G401 (cell line): Measurements from ENCODE around the gene LRRFIP1. TPM values are rescaled to one million over a fixed set of nuclear protein-coding genes. Genes with fewer than 3 reads are reported as not detected.

ENCODE experiments used
- DNase-seq: peaks from one replicate; pipeline ENCODE4 v3.0.0-alpha.2; 2015; ENCODE audit warnings: low spot score
- in situ Hi-C: cut with HindIII; loops from 2 replicates; pipeline ENCODE4 v1.10.0; 2016; ENCODE audit warnings: low sequenced_read_pairs, mixed read lengths
- total RNA-seq: library from RNA; depleted of rRNA; stranded (reverse); fragments of >200 nt; shearing (Covaris generic); gene quantifications from 2 replicates; pipeline ENCODE4 v1.2.3, GENCODE V29; 2014

LRRFIP1 gene
- total RNA-seq, 1 experiment from 2014 or later = 24.6 TPM

- in situ Hi-C loops = no loop called here
Measured at GRCh38 chr2:237615631-237616249, 11.6 kb upstream of the LRRFIP1 start.

DNA sequence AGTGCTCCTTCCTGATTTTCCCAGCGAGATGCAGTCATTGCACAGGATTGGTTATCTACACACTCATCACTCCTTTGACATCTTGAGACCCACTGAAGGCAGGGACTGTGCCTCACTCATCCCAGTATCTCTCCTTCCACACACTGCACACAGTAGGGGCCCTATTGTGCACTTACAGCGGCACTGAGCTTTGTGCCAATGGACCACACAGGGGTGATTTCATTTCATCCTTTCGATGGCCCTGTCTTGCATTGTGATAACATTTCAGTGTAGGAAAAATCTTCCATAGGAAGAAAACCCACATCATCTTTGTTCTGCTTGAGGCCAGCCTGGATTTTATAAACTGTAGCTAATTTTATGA, 11.0 kb upstream of the LRRFIP1 start:
- no peak for DNase-seq
- in situ Hi-C loops = no loop called here

More at GRCh38 chr2:237615631-237616249, 11.6 kb upstream of the LRRFIP1 start:
- no peak for DNase-seq

DNA sequence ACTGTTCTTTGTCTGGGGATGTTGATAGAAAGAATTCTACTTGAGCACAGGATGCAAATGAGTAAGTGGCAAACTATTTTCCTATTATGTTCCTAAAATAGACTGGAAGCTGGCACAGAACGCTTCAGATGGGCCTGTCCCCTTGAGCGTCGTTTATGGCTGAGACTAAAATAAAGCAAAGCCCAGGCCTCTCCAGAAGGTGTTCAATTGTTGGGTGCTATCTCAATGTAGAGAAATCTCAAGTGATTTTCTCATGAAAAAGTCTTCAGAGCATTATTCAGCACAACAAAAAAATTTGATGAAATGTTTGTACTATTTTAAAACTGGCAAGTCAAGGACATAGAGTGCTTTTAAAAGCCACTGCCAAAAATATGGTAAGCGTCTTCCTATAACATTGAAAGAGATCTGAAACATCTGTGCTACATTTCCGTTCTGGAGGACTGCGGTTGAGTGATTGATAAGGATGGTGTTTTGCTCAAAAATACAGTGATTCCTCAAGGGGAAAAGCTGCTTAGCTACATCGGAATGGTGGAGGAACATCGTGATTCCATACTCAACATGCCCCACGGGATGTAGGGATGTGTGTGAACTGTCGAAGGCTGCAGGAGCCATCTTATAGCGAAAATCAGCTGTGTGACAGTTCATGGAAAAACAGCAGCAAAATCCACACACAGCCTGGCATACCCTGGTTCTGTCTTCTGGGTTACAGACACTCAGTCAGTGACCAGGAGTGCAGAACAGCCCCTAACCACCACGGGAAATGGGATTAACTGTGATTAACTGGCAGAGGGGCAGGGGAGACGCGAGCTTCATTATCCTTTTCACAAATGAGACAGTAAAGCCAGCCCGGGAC, 10.4 kb upstream of the LRRFIP1 start:
- no peak for DNase-seq
- in situ Hi-C loops = no loop called here

- no peak for DNase-seq
- in situ Hi-C loops = no loop called here
Measured at GRCh38 chr2:237617587-237617982, 9.8 kb upstream of the LRRFIP1 start.

DNA sequence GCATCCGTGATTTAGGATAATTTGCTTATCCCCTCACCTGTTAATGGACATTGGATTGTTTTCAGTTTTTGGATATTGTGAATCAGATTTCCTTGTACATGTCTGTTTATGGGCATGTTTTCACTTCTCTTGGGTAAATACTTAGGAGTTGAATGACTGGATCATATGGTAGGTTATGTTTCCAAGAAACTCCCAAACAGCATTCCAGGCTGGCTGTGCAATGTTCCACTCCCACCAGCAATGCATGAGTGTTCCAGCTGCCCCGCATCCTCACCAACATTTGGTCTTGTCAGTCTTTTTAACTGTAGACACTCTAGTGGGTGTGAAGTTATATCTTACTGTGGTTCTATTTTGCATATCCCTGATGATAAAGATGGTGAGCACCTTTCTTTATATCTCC, 8.9 kb upstream of the LRRFIP1 start:
- in situ Hi-C loops = no loop called here

DNA sequence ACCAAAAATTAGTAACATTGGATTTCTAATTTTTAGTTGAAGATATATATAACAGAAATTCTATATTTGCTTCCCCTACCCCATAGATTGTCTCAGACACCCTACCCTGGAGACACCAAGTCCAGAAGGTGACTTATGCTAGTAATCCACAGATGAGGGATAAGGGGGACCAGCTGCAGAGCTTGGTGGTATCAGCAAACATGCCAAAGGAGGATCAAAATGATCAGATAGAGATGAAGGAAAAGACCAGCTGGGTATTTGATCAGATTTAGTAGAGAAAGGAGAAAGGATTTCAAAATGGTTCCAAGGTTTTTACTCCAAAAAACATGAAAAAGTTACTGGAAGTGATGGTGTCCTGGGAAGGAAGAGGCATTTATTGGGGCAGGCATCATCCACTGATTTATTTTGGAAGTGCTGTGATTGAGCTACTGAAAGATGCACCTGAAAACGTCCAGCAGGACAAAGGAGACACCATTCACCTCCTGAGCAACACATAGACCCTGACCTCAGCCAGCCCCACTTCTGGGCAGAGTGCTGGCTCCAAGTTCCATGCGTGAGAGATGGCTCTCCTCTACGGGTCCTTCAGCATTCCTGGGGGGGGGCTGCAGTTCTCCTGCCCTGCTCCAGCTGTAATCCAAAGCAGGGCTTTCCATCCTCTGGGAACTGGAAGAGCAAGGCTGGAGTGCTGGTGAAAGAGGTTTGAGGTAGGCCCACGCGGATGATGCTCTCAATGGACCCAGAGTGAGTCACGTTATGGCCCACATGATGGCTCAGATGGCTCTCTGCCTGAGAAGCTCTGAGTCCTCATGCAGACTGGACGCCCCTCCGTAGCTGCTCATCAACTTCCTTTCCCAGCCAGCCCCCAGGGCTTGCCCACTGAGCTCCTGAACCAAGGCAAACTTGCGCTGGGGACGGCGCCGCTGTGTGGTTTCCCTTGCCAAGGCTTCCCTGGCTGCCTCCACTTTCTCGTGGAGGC, 3.7 kb upstream of the LRRFIP1 start:
- in situ Hi-C loops = no loop called here
- DNase-seq = no peak

More for the DNA sequence above, 8.9 kb upstream of the LRRFIP1 start:
- no peak for DNase-seq

DNA sequence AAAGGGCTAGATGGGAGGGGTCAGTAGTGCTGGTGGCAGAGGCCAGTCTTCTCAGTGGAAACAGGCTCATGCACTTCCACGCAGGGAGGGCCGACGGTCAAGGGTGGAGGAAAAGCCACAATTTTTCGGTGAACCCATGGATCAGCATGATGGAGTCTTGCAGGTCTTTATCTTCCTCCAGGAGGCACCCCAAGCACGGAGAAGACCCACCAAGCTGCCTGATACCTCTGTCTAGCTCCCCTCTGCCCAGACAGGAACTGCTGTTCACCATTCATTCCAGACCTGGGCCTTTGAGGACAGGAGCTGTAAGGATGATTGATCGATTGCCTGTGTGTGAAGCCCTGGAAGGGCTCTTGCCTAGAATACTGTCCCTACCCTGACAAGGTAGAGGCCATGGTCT, 2.8 kb upstream of the LRRFIP1 start:
- no peak for DNase-seq
- in situ Hi-C loops = no loop called here

- in situ Hi-C loops = no loop called here
- no peak for DNase-seq
Measured at GRCh38 chr2:237625216-237625705, 2.1 kb upstream of the LRRFIP1 start.

DNA sequence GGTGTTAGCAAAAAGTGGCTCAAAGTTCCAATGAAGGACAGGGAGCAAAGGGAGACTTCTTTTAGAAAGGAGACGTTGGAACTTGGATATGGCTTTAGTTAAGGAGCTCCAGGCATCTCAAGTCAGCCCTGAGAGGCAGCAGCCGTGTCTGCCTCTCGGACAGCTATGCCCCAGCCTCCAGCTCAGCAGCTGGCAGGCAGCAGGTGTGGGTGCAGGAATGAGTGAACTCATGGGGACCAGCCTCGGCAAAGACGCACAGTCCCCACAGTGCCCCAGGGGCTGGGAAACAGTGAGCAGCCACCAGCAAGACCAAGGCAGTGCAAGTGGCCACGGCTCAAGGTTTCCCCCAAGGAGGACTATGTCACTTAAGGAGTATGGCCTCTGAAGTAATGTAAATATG, 1.6 kb upstream of the LRRFIP1 start:
- in situ Hi-C loops = no loop called here
- DNase-seq = no peak

GRCh38 chr2:237626813-237627440, 460 bp upstream of the LRRFIP1 start:
- in situ Hi-C loops = no loop called here
- DNase-seq = peak; percentile 16

- in situ Hi-C loops = no loop called here
- DNase-seq = no peak
Measured at GRCh38 chr2:237628247-237629187, 1.1 kb downstream of the LRRFIP1 start.

DNA sequence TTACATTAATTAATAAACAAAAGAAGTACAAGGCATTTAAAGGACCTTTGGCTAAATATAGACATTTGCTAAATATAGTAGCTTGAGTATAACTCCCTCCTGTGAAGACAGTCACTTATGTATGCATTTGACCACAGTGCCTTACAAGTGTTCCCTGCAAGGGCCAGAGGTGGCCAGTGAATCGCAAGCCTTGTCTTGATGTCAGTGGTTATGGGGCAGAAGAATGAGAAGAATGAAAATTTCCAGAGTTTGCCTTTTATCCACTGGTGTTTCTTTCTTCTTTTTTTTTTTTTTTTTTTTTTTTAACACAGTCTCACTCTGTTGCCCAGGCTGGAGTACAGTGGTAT, 1.8 kb downstream of the LRRFIP1 start:
- DNase-seq = no peak
- in situ Hi-C loops = no loop called here

GRCh38 chr2:237629739-237630138, 2.4 kb downstream of the LRRFIP1 start:
- in situ Hi-C loops = no loop called here
- no peak for DNase-seq

DNA sequence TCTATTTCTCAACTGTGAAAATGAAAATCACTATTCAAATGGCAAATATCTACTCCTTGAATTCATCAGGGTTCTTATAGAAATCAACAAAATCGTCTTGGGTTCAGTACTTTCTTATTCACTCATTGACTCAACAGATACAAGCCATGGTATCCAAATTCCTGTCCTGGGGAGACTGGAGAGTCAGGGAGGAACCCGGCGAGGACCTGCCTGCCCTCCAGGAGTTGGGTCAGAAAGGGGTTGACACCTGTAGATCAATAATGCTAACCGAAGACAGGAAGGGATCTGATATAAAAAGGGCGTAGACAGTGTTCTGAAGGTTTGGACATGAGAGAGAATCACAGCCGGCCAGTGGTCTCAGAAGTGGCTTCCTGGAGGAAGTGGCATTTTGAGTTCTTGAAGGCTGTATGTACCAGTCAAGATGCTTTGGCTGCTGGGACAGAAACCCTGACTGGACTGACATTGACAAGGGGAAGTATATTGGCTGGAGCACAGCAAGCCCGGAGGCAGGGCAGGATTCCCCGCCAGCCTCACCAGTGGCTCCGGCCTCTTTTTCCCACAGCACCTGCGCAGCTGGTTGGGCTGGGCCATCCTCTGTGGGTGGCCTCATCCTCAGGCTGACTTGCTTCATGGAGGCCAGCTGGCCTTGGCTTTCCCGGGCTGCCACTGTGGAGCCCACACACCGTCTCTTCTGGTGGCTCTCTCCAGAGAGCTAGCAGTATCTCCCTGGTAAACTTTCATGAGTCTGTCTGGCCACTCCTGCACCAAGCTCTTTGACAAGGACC, 3.0 kb downstream of the LRRFIP1 start:
- no peak for DNase-seq
- in situ Hi-C loops = no loop called here

DNA sequence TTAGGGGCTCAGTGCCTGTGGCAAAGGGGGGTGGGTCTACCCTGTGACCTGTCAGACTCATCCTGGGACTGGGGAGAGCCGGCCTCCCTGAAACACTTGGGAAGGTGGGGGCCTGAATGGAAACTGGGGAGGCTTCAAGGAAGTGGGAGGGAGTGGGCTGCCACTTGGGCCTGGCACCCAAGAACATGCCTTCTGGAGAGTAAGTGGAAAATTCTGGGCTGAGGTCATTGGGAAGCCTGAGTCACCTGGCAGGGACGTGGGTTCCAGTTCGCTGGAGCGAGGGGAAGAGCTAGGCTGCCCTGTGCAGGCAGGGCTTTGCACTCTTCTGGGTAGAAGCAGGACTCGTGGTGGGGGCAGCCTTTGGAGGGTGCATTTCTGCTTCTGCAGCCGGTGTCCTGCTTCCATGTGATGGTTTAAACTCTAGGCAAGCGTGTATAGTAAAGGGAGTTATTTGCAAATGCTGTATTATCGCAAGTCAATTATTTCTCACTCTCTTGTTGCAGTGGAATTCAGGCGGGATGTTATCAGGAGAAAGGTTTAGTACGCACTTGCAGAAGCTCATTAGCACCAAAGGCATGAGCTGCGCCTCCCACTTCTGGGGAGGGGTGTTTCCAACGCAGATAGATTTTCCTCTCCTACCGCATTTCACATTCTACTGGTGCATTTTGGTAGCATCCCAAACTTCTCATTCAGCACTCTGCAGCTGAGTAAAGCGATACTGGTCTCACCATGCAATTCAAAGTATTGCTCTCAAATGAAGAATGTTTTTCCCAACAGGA, 3.8 kb downstream of the LRRFIP1 start:
- in situ Hi-C loops = no loop called here
- DNase-seq = no peak

GRCh38 chr2:237631801-237632585, 4.6 kb downstream of the LRRFIP1 start:
- in situ Hi-C loops = no loop called here
- DNase-seq = no peak
